ENCODE results near the gene PROM2.

Gene PROM2

DNA sequence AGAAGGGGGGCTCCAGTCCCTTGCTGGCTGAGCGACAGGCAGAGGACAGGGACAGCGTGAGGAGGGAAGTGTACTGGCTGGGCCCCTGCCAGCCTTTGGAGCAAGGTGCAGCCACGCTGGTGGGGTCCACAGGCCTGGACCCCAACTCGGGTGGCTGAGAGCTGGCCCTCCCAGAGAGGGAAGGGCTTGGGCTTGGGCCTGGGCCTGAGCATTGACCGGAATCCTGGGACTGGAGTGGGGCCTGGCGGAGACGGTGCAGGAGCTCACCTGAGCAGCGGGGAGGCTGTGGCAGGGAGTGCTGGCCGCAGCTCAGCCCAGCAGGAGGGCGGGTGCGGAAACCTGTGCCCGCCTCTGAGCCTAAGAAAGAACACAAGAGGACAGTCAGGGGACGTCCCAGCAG, 50.8 kb downstream of the PROM2 start:
- DNase-seq: no peak

DNA sequence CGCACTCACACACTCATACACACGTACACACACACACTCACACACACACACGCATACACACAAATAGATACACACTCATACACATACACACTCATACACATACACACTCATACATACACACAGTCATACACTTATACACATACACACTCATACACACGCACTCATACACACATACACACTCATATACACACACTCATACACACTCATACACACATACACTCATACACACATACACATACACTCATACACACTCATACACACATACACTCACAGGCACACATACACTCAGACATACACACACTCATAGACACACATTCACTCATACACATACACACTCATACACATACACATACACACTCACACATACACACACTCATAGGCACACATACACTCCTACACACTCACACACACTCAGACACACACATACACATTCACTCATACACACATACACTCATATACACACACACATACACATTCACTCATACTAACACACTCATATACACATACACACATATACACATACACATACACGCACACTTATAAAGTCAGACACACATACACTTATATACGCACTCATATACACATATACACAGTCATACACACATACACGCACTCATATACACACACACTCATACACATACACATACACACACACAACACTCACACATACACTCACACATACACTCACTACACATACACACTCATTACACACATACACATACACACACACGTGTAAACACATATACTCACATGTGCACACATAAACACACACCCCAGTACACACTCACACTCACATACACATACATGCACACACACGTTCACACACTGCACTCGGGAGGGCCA, 51.6 kb downstream of the PROM2 start:
- DNase-seq: no peak

DNA sequence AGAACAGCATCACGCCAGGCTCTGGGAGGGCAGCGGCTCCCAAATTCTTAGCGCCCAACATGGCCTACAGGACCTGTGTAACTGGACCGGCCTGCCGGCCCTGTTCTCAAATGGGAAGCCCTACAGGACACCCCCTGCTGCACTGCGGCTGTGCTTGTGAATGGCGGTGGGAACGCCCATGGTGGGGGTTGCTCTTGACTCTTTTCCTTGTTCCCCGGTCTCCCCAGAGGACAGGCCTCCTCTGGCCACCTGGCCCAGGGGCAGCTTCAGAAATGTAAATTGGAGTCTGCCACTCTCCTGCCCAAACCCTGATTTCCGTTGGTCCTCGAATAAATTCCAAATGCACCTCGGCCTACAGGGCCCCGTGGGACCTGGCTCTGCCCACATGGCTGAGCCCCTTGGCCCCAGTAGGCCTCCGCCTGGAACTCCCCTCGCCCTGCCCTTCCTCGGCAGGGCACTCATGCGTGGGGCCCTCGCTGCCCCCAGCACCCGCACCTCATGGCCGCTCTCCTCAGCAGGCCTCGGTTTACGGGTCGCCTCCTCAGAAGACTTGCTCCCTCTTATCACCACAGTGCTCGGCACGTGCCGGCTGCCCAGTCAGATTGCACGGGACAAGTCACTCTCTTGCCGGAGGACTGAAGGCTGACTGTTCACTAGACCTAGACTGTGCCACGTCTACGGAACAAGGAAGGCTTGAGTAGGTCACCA, 52.3 kb downstream of the PROM2 start:
- no peak for DNase-seq

DNA sequence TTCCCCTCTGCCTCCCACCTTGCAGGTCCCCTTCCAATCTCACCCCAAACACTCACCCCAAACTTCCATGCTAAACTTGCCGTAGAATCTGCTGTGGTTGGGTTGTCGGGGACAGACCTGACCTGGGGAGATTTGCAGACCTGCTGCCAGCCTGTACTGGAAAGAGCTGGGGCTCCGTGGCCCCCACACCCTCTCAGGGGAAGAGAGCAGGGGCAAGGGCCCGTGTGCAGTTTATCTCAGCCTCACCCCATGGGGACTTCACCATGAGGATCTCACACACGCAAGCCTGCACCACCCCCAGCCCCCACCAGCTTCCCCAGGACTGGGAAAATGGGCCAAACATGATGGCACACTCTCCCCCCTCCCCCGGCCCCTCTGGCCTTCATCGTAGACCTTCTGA, 53.6 kb downstream of the PROM2 start:
- DNase-seq: no peak

DNA sequence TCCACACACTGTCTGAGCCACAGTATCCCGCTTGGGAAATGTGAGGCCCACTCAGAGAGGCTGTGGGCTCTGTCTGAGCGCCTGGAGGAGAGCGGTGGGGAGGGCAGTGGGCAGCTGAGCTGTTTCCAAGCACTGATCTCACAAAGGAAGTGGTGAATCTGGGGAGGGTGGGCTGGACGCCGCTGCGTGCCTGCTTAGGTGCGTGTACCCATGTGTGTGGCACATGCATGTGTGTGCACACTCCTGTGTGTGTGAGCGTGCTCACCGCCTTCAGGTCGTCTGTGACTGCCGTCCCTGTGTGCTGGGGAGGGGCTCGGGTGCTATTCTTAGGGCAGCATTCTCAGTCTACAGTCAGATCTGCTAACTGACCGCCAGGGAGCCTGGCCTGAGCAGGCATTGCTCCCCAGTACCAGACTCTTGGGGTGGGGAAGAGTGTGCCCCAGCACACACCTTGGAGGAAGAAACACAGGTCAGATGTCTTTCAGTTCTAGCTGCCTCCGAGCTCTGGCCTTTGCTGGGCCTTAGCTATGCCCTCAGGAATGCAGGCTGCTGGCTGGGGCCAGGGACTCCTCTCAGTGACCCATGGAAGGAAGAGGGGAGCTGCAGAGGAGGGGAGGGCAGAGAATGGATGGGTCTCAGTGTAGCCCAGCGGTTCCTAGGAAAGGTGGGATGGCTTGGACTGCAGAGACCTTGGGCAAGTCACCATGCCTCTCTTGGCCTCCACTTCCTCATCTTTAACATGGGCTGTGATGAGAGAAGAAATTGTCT, 54.3 kb downstream of the PROM2 start:
- DNase-seq: no peak

DNA sequence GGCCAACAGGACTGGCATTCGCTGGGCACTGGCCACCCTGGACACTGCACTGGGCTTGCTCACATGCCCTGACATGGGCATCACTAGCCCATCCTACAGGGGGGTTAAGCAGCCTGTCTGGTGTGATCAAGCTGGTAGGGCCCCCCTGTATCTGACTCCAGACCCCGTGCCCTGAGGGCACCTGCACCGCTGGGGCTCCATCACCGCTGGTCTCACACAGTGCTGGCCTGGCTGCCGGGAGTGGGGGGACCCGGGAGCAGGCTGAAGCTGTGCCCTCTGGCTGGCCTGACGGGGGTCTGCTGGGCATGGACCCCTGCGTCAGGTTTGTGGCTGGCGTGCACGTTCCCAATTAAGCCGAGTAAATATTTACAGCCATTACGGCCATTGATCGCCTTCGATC, 55.2 kb downstream of the PROM2 start:
- DNase-seq: no peak

DNA sequence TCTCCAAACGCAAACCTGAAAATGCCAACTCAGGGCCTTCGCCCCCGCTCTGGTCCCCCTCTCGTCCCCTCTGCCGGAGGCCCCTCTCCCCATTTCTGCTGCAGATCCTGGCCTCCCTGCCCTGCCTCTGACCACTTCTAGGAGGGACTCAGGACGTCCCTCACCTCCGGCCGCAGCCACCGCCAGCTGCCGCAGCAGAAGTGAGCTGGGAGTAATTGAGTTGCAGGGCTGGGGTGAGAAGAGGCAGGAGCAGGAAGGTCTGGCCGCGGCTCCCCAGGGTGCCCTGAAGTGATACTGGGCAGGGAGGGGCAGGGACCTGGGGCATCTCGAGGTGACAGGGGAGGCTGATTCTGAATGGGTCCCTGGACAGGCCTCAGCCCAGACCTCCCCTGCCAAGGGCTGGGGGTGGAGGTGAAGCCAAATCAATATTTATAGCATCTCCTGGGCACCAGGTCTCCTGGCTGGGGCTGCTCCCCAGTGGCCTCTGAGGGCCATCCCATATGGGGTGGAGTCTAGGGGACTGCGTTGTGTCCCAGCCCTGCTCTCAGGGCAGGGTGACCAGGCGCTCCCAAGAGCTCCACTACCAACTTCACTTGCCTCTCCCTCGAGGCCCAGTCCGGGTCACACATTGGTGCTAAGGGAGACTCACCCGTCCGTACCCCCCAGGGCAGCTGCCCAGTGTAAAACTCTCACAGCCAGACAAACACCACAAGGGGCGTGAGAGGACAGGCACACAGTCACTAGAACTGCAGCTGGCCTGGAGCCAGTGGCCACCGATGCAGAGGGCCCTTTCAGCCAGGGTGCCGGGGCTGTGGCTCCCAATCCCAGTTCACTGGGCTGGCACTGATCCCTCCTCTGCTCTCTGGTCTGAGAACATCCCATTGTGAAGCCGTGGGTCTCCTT, 55.9 kb downstream of the PROM2 start:
- DNase-seq: no peak

DNA sequence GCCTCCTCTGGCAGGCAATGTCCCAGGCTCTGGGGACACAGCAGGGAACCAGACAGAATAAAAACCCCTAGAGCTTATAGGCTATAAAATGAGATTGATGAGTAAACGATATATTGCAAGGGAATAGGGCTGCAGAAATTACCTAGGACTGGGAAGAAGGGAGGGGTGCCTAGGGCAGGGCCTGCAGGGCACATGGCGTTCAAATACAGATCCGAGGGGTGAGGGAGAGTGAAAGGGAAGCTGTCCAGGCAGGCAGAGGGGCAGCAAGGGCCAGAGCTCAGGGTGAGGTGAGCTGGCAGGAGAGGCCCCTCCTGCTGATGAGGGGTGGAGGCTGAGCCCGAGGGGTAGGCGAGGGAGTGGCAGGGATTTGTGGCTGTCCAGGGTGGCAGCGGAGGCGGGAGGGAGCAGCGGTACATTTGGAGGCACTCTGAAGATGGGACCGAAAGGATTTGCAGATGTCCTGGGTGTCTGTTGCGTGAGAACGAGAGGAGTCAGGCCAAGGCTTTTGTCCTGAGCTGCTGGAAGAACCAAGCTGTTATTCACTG, 56.6 kb downstream of the PROM2 start:
- DNase-seq: no peak

DNA sequence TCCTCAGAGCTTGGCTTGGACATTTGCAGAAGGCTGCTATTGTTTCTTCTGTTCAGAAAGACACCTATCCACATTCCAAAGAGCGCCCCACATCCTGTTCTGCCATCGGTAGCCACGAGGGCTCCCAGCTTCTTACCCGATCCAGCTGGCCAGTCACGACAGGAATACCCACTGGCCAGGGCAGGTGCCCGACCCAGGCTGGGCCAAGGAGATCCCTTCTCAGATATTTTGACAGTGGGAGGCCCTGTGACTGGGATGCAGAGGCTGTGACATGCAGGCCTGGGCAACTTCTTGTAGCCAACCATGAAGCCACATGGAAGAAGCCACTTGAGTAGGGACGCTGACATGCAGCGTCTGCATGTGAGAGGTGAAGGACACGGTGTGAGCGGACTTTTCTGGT, 57.4 kb downstream of the PROM2 start:
- DNase-seq: no peak

DNA sequence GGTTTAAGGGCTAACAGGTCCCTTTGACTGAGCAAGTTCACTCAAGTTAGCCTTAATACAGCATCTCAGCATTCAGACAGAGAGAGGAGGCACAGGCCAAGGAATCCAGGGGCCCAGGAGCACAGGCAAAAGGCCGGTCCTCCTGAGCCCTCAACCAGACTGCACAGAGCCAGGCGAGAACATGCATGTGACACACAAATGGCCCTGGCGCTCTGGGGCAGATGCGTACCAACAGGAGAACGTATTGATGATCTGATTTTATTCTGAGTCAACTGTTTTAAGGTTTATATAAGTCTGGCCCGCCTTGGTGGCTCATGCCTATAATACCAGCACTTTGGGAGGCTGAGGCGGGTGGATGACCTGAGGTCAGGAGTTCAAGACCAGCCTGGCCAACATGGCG, 57.8 kb downstream of the PROM2 start:
- DNase-seq: no peak

DNA sequence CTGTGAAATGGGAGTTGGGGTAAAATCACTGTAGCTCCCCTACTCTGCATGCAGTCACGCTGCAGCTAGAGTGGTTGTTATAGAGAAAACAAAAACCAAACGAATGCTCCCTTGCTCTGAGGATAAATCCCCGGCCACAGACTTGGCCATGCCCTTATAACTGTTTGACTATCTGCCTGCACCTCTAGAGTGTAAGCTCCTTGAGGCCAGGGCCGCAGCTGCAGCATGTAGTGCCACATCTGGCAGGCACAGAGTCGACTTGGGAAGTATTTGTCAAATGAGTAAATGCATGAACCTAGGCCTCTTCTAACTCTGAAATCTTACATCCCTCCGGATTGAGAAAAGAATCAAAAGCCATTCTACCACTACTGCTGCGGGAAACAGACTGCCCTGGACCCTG, 58.8 kb downstream of the PROM2 start:
- DNase-seq: no peak

DNA sequence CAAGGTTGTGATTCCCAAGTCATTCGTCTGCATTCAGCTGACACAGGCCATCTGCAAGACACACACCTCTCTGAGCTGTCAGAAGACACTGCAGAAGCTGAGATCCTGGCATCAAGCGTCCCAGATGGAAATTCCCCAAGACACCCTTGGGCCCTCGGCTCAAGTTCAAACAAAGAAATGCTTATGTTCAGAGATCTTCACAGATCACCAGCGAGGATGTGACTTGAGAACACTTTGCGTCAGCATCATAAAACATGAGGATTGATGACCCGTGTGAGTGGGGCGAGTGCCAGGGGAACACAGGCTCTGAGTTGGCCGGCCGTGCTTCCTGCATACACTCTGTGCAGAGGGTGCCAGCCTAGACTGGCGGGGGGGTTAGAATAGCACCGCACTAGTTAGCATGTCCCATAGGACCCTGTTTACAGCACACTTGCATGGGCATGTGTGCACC, 59.7 kb downstream of the PROM2 start:
- no peak for DNase-seq

DNA sequence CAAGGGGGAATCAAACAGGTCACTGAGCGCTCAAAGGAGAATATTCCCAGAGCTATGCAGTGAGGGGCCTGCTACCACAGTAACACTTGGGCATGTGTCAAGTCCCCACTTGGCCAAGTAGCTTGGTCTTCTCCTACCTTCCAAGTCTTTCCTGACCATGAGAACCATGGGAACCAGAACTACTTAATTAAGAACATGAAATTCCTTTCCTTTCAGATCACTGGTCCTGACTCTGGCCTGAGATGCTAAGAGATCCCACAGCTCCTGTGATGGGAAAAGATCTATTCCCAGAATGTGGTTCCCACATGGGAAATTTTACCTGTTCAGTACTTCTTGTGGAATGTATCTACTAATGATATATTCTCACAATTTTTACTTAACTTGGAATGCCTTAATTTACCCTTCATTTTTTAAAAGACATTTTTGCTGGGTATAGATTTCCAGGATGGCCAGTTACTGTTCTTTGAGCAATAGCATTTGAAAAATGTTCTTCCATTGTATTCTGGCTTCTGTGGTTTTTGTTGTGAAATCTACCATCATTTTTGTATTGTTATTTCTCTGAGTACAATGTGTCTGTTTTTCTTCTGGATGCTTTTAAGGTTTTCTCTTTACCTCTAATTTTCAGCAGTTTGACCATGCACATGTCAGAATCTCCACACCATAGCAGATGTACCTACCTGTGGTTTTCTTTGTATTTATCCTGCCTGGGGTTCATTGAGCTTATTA, 60.8 kb downstream of the PROM2 start:
- DNase-seq: no peak

DNA sequence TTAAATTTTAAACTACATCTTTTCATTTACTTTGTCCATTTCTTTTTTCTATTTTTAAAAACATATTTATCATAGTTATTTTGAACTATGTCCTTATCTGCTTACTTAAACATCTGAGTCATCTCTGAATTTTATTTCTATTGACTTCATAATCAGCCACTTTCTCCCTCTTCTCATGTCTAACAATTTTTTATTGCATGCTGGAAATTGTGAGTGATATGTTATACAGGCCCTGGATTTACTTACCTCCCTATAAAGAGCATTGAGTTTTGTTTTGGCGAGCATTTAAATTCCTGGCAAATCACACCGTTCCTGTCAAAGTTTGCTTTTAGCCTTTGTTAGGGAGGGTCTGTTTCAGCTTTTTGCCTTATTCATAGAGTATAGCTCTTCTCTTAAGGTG, 62.2 kb downstream of the PROM2 start:
- DNase-seq: no peak

DNA sequence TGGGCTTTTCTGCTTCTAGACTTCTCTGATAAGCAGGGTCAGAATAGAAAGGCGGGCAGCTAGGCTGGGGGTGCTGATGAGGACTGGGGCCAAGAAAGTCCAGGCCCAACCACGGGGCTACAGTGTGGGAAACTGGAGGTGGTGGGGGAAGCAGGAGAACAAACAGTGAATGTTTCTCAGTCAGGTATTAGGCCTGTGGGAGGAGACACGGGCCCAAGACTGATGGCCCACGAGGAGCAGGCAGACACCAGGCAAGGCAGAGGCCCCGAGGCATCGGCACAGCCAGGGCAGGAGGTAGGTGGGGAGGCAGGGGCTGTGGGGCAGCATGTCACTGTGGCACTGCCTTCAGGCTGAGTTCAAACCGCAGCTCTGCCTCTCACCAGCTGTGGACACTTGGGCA, 63.6 kb downstream of the PROM2 start:
- DNase-seq: no peak
